K562 (cell line): ENCODE results near the gene SIGLEC6. TPM values are rescaled to one million over a fixed set of nuclear protein-coding genes. Genes with fewer than 3 reads are reported as not detected.

Experiments used
- ATAC-seq: fragments of 200-7000 bp; cut with Tn5 transposase; 3 replicates; pipeline ENCODE4 v1.9.1; 2020; ENCODE audit warnings: moderate library complexity
- BruUV-seq: library from RNA; stranded (reverse); fragments of 400-500 nt; replicated peaks from 2 replicates; lab custom pipeline; 2021; lab: Mats Ljungman, UMichigan
- CTCF ChIA-PET: fragments of 300-600 bp; formaldehyde crosslinking; extraction: SDS; loops from one replicate; lab custom pipeline; 2021; ENCODE audit warnings: low intra/inter-chr PET ratio; lab: Yijun Ruan, JAX
- POLR2A ChIA-PET: fragments of 300-600, 350-650 bp; sonication (Branson Sonifier 250); formaldehyde crosslinking; extraction: SDS; loops from one replicate; lab custom pipeline; 2021; ENCODE audit warnings: antibody characterized with exemption, inconsistent platforms; lab: Yijun Ruan, JAX
- DNase-seq, 4 experiments: peaks; one replicate each; pipeline versions ENCODE4 v3.0.0 to v3.0.0-alpha.2; 2011 to 2018; ENCODE audit warnings: low spot score in 3 of 4, mixed read lengths in 3 of 4; ENCODE audit errors: extremely low read depth in 1 of 4
- FAIRE-seq: peaks from 2 replicates; lab custom pipeline; 2011; peaks lifted over from hg19 to GRCh38; lab: Jason Lieb, UNC
- H2AFZ ChIP-seq: 2 replicates; pipeline ENCODE4 v1.6.0; 2011; ENCODE audit warnings: low read depth, low read length, control low read depth, inconsistent platforms
- H3K27ac ChIP-seq: fragments of 200-600 bp; 3 replicates; pipeline ENCODE4 v1.8.0; 2011; ENCODE audit warnings: low read depth, mild to moderate bottlenecking, control low read depth, inconsistent platforms, low read length, moderate library complexity, mixed read lengths; ENCODE audit errors: extremely low read depth
- H3K27me3 ChIP-seq, 2 experiments: fragments of 300-600 bp in 1 of 2; 2 replicates in 1 of 2; 3 replicates in 1 of 2; pipeline versions ENCODE4 v1.6.0 to v1.8.0; 2011; ENCODE audit warnings: inconsistent platforms in 2 of 2, low read length in 2 of 2, mild to moderate bottlenecking in 1 of 2, mixed read lengths in 1 of 2, moderate library complexity in 1 of 2; ENCODE audit not compliant: control insufficient read depth in 2 of 2, insufficient read depth in 2 of 2
- H3K36me3 ChIP-seq: fragments of 300-600 bp; 3 replicates; pipeline ENCODE4 v1.8.0; 2011; ENCODE audit warnings: mild to moderate bottlenecking, low read length, inconsistent platforms; ENCODE audit not compliant: control insufficient read depth, insufficient read depth
- H3K4me1 ChIP-seq, 2 experiments: fragments of 200-600 bp in 1 of 2; replicated peaks in 1 of 2; 2 replicates in 1 of 2; 3 replicates in 1 of 2; pipeline versions ENCODE4 v1.5.1 to v1.8.0; 2011; ENCODE audit warnings: inconsistent platforms in 2 of 2, low read length in 2 of 2, mild to moderate bottlenecking in 1 of 2, mixed read lengths in 1 of 2, moderate library complexity in 1 of 2; ENCODE audit not compliant: control insufficient read depth in 2 of 2, insufficient read depth in 2 of 2
- H3K4me2 ChIP-seq: 2 replicates; pipeline ENCODE4 v1.6.1; 2011; ENCODE audit warnings: low read length, control low read depth, inconsistent platforms, mixed read lengths; ENCODE audit not compliant: insufficient read depth
- H3K4me3 ChIP-seq: fragments of 200-600 bp; sonication (generic), shearing (Covaris generic); 2 replicates; pipeline ENCODE4 v1.5.1; 2016; ENCODE audit warnings: control low read depth, inconsistent platforms
- H3K79me2 ChIP-seq: fragments of 200-600 bp; 3 replicates; pipeline ENCODE4 v1.8.0; 2011; ENCODE audit warnings: low read length, inconsistent platforms; ENCODE audit not compliant: control insufficient read depth, insufficient read depth
- H3K9ac ChIP-seq, 2 experiments: 2 replicates each; pipeline versions ENCODE4 v1.6.0 to v1.6.1; 2011; ENCODE audit warnings: low read depth in 2 of 2, low read length in 2 of 2, control low read depth in 1 of 2, inconsistent platforms in 1 of 2, mild to moderate bottlenecking in 1 of 2, mixed read lengths in 1 of 2; ENCODE audit not compliant: insufficient read depth in 1 of 2
- H3K9me1 ChIP-seq: one replicate; pipeline ENCODE4 v1.6.0; 2011; ENCODE audit warnings: inconsistent platforms, mild to moderate bottlenecking, low read length, moderate library complexity; ENCODE audit not compliant: control insufficient read depth, insufficient read depth
- H3K9me3 ChIP-seq: replicated peaks from 2 replicates; pipeline ENCODE4 v1.5.1; 2011; ENCODE audit warnings: low read depth, low read length, inconsistent platforms; ENCODE audit not compliant: control insufficient read depth, insufficient read depth
- H4K20me1 ChIP-seq: replicated peaks from 2 replicates; pipeline ENCODE4 v1.6.1; 2011; ENCODE audit warnings: low read length, inconsistent platforms, mixed read lengths; ENCODE audit not compliant: control insufficient read depth, insufficient read depth
- ATF1 ChIP-seq, 2 experiments: fragments of 450-650 bp in 1 of 2; IDR thresholded peaks; 2 replicates each; pipeline ENCODE4 v1.6.1; 2016; ENCODE audit warnings: missing compliant biosample characterization in 1 of 2, missing genetic modification characterization in 1 of 2
- CBFA2T3 ChIP-seq: fragments of 450-650 bp; IDR thresholded peaks from 2 replicates; pipeline ENCODE4 v1.6.1; 2017
- CTBP1 ChIP-seq: fragments of 450-650 bp; IDR thresholded peaks from 2 replicates; pipeline ENCODE4 v1.6.1; 2016; ENCODE audit warnings: borderline replicate concordance
- HDAC2 ChIP-seq: fragments of 450-650 bp; IDR thresholded peaks from 2 replicates; pipeline ENCODE4 v1.6.1; 2016; ENCODE audit warnings: mild to moderate bottlenecking
- MED1 ChIP-seq: sonication (generic); formaldehyde crosslinking; IDR thresholded peaks from 2 replicates; pipeline ENCODE4 v1.8.1; 2023; ENCODE audit warnings: missing genetic modification reagents, borderline replicate concordance
- OTX1 ChIP-seq: fragments of 450-650 bp; formaldehyde crosslinking; IDR thresholded peaks from 2 replicates; pipeline ENCODE4 v1.4.0; 2022; ENCODE audit warnings: mild to moderate bottlenecking
- RCOR1 ChIP-seq, 2 experiments: IDR thresholded peaks; 2 replicates each; pipeline ENCODE4 v1.6.1; 2012; ENCODE audit warnings: low read depth in 2 of 2, low read length in 2 of 2, borderline replicate concordance in 1 of 2, improper control_type of control experiment in 1 of 2
- RNF2 ChIP-seq: sonication (generic); IDR thresholded peaks from 2 replicates; pipeline ENCODE4 v1.6.1; 2016
- SMAD1 ChIP-seq: fragments of 150-350 bp; IDR thresholded peaks from 2 replicates; pipeline ENCODE4 v1.6.1; 2014; ENCODE audit warnings: low read length, low read depth; ENCODE audit not compliant: partially characterized antibody
- SMAD4 ChIP-seq: fragments of 250-450 bp; sonication (Bioruptor Pico); conservative IDR thresholded peaks from 2 replicates; pipeline ENCODE4 v1.8.0; 2021; ENCODE audit warnings: inconsistent platforms, mild to moderate bottlenecking, moderate library complexity
- WHSC1 ChIP-seq: IDR thresholded peaks from one replicate; pipeline ENCODE4 v1.6.1; 2012; ENCODE audit warnings: low read length, control low read depth, inconsistent platforms
- ZNF197 ChIP-seq: fragments of 200-800 bp; sonication (Bioruptor generic); IDR thresholded peaks from 2 replicates; pipeline ENCODE4 v1.6.1; 2016; ENCODE audit warnings: low read depth, missing genetic modification characterization, missing compliant biosample characterization
- WGBS: fragments of 100-300 bp; shearing (Covaris generic); methylation state at CpG from one replicate; pipeline ENCODE4 v1.1.6; 2016; ENCODE audit warnings: low coverage, mixed read lengths; ENCODE audit not compliant: insufficient coverage; ENCODE audit errors: missing lambda C conversion rate; 5-methylcytosine and 5-hydroxymethylcytosine counted together
- in situ Hi-C: fragments of 300-500 bp; cut with MboI; formaldehyde crosslinking; loops from 4 replicates; pipeline ENCODE4 v1.15.0; 2018; ENCODE audit warnings: inconsistent platforms, mixed read lengths
- intact Hi-C: fragments of 100-400 bp; cut with micrococcal nuclease; formaldehyde crosslinking; loops from 2 replicates; pipeline ENCODE4 v1.14.2; 2022
- polyA plus RNA-seq, 8 experiments: library from polyadenylated mRNA; depleted of rRNA in 4 of 8; stranded (reverse) in 5 of 8; unstranded in 3 of 8; fragments of >200 nt; fragmentation: Nextera tagmentation in 2 of 8; fragmentation: Illumina TruSeq in 1 of 8; extraction: Ambion mirVana in 2 of 8; extraction: Trizol in 1 of 8; gene quantifications; 2 replicates each; pipeline versions ENCODE4 v1.2.1 to v1.2.3, GENCODE V29; 2011 to 2014; ENCODE audit warnings: inconsistent platforms in 1 of 8, missing spikeins in 1 of 8
- total RNA-seq, 7 experiments: library from RNA; depleted of rRNA in 6 of 7; stranded (reverse); fragments of >200 nt in 6 of 7; fragmentation: Illumina TruSeq in 2 of 7; extraction: Trizol in 2 of 7; gene quantifications; 2 replicates each; pipeline versions ENCODE4 v1.2.1 to v1.2.3, GENCODE V29; 2011 to 2021; ENCODE audit warnings: low replicate concordance in 1 of 7
- TF ChIP-seq, protein P1 (sequence below), 3 experiments: fragments of 200-800 bp in 1 of 3; fragments of 250-450 bp in 1 of 3; fragments of 450-650 bp in 1 of 3; sonication (Bioruptor Pico) in 1 of 3; sonication (Bioruptor generic) in 1 of 3; formaldehyde crosslinking in 1 of 3; IDR thresholded peaks; 2 replicates each; pipeline versions ENCODE4 v1.6.1 to v1.8.0; 2016 to 2022; ENCODE audit warnings: mild to moderate bottlenecking in 2 of 3, missing genetic modification characterization in 2 of 3, missing compliant biosample characterization in 1 of 3, moderate library complexity in 1 of 3

SIGLEC6 gene
- total and polyA plus RNA-seq, 9 of the 15 experiments (the other 6 are each of a cell fraction or from before 2014, with no cell fraction given), result 0.03 to 17.5 (median 0.71) TPM

DNA sequence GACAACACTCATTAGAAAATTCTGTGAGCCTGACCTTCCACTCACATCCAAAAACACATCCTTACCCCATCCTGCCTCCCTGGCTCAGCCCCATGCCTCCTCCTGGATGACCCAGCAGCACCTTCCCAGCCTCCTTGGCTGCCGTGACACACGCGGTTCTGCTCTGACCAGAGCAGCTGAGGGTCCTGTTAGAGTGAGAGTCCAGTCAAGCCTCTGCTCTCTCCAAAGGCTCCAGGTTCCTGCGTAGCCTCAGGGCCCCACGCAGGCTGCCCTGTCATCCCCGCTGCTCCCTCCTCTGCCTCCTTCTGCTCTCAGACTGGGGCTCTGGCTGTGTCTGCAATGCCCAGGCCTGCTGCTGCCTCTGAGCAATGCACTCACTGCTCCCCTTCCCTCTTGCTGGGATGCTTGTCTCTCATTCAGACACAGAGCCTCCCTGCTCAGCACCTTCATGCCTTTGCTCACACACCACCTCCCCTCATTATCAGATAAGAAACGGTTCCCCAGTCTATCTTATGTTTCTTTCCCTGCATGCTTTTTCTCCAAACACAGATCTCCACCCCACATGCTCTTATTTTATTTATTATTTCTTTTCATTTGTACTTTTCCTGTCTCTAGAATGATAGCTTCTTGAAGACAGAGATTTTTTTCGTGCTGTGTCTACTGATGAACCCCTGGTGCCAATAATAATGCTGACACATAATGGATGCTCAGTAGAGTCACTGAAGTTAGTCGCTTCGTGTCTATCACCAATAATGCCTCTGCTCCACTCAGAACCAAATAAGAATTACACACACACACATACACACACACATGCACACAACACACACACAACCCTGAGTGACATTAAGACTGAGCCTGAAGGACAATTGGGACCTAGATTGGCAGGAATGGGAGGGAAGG, 10.2 kb upstream of the SIGLEC6 start:
- H3K79me2 ChIP-seq, result peaks cover 30% of the 10 kb centered on the region
- H3K9me3 ChIP-seq, result no peaks in the 10 kb centered on the region; the same call in 1 of the 2 replicates
- DNase-seq, result peak in 2 of 4 experiments; percentile 41 to 59
- H2AFZ ChIP-seq, result peak overlapping the region; percentile 92
- peak overlapping the region; percentile 74 for H3K27ac ChIP-seq
- H3K27me3 ChIP-seq, result no peaks in the 10 kb centered on the region; a peak in 1 of 5 replicates
- H3K9ac ChIP-seq, result peak overlapping the region; percentile 60 to 87
- no peaks in the 10 kb centered on the region for H4K20me1 ChIP-seq
- peak overlapping the region; percentile 12; the same call in 1 of the 2 replicates for H3K4me3 ChIP-seq
- 10% methylated on average over 10 of the region's 10 CpGs for WGBS
- in situ Hi-C loops, result no loop called here
- peak; percentile 55 for FAIRE-seq
- peaks cover 50 to 51% of the 10 kb centered on the region in 2 experiments for H3K4me1 ChIP-seq
- peak overlapping the region; percentile 74 for H3K4me2 ChIP-seq
- ChIA-PET POLR2A (interaction anchor here (0.5 to 1.2 kb wide), 3 partner anchors 10 to 349 kb away, joined by 3 to 5 read pairs (median 3); no protein-coding TSS in a partner anchor), CTCF (no interaction called here)
- intact Hi-C loops, result no loop called here
- peak; percentile 70 for ATAC-seq
- no peaks in the 10 kb centered on the region for H3K36me3 ChIP-seq
- H3K9me1 ChIP-seq, result no peaks in the 10 kb centered on the region
- no TSS peak for BruUV-seq
- TF ChIP-seq WHSC1 (peak; percentile 54), HDAC2 (0 out of 2 replicates have a peak, but pooled peaks have one; percentile 47), MED1 (CRISPR knock-in tag) (no peak), ATF1 (CRISPR knock-in tag; IDR thresholded peaks at IDR 0.05) (no peak), ATF1 (tag; IDR thresholded peaks at IDR 0.05) (0 out of 2 replicates have a peak, but pooled peaks have one; percentile 35), CBFA2T3 (peak; percentile 2; the same call in 1 of the 2 replicates), OTX1 (peak; percentile 5; the same call in 1 of the 2 replicates), SMAD1 (no peak), SMAD4 (CRISPR knock-in tag) (0 out of 2 replicates have a peak, but pooled peaks have one; percentile 49), ZNF197 (CRISPR knock-in tag) (0 out of 2 replicates have a peak, but pooled peaks have one; percentile 28), RNF2 (peak; percentile 38; the same call in 1 of the 2 replicates), CTBP1 (peak; percentile 66), RCOR1 (IDR thresholded peaks at IDR 0.05; ENCODE audit: borderline replicate concordance in 1 of 2, low read depth in 2 of 2, low read length in 2 of 2) (peak in 1 of 2 experiments; percentile 46; a peak in 1 of 4 replicates)
- TF ChIP-seq, protein P1, sequence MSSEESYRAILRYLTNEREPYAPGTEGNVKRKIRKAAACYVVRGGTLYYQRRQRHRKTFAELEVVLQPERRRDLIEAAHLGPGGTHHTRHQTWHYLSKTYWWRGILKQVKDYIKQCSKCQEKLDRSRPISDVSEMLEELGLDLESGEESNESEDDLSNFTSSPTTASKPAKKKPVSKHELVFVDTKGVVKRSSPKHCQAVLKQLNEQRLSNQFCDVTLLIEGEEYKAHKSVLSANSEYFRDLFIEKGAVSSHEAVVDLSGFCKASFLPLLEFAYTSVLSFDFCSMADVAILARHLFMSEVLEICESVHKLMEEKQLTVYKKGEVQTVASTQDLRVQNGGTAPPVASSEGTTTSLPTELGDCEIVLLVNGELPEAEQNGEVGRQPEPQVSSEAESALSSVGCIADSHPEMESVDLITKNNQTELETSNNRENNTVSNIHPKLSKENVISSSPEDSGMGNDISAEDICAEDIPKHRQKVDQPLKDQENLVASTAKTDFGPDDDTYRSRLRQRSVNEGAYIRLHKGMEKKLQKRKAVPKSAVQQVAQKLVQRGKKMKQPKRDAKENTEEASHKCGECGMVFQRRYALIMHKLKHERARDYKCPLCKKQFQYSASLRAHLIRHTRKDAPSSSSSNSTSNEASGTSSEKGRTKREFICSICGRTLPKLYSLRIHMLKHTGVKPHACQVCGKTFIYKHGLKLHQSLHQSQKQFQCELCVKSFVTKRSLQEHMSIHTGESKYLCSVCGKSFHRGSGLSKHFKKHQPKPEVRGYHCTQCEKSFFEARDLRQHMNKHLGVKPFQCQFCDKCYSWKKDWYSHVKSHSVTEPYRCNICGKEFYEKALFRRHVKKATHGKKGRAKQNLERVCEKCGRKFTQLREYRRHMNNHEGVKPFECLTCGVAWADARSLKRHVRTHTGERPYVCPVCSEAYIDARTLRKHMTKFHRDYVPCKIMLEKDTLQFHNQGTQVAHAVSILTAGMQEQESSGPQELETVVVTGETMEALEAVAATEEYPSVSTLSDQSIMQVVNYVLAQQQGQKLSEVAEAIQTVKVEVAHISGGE (CRISPR knock-in tag; IDR thresholded peaks at IDR 0.05), result no peak
